AG20443 (cell line): Measurements from ENCODE around the gene EPOP.
"Not testable (repeated sequence)": the region's sequence is repeated elsewhere in the genome, so short reads cannot be mapped to it uniquely, and the experiment has no call there.

ENCODE experiments used
- DNase-seq: peaks from one replicate; pipeline ENCODE4 v3.0.0; 2012; ENCODE audit warnings: low spot score, mixed read lengths

Gene EPOP

DNA sequence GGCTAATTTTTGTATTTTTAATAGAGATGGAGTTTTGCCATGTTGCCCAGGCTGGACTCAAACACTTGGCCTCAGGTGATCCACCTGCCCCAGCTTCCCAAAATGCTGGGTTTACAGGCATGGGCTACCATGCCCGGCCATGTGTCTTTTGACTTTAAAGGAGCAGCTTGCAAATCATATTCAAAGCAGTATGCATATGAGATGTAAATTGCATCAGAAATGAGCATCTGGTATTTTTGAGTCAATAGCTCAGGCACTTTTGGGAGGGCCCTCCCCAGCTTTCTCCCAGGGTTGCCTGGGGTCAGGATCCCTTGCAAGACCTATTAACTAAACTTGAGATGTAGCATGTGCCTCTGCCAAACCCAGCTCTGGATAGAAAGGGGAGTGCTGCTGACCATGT lies 21.5 kb downstream of the EPOP start:
- DNase-seq, result no peak

GRCh38 chr17:38650653-38651173 lies 24.0 kb downstream of the EPOP start:
- DNase-seq, result not testable (repeated sequence)

- DNase-seq, result no peak
These were observed 36.8 kb downstream of the EPOP start for GRCh38 chr17:38637951-38638350.

- DNase-seq, result no peak
These were observed 38.7 kb downstream of the EPOP start for GRCh38 chr17:38636054-38636453.

DNA sequence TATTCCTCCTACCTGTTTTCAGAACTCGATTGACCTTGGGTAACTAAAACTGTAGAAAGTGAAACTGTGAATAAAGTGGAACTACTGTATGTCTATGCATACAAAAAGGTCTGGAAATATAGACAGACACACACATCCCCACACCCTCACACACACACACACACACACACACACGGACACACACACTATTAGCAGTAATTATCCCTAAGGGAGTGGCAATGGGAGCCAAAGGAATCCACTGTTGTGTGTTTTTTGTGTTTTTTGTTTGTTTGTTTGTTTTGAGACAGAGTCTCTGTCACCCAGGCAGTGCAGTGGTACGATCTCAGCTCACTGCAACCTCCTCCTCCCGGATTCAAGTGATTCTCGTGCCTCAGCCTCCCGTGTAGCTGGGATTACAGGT lies 42.4 kb downstream of the EPOP start:
- no peak for DNase-seq

DNA sequence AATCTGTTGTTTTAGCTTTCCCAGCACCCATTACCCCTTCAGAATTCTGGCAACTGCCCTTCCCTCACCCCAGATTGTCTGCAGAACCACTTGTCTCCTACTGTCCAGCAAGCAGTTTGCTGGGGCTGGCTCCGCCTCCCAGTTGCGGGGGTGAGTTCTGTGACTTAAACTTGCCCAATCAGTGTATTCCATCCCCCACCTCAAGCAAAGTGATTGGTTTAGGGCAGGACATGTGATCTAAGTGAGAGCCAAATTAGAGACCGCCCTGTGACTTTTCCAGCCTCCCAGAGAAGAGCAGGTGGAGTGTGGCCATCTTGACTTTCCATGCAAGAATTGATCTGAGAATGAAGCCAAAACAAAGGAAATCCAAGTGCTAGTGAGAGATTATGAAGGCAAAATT lies 46.3 kb downstream of the EPOP start:
- peak; percentile 10 for DNase-seq

DNA sequence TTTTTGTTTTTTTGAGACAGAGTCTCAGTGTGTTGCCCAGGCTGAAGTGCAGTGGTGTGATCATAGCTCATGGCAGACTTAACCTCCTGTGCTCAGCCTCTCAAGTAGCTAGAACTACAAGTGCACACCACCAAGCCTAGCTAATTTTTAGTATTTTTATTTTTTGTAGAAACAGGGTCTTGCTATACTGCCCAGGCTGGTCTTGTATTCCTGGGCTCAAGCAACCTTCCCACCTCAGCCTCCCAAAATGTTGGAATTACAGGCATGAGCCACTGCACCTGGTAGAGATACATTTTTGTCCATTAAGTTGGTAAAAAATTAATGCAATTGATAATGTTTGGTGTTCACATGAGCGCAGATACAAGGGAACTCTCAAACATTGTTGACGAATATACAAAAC lies 46.8 kb downstream of the EPOP start:
- no peak for DNase-seq

DNA sequence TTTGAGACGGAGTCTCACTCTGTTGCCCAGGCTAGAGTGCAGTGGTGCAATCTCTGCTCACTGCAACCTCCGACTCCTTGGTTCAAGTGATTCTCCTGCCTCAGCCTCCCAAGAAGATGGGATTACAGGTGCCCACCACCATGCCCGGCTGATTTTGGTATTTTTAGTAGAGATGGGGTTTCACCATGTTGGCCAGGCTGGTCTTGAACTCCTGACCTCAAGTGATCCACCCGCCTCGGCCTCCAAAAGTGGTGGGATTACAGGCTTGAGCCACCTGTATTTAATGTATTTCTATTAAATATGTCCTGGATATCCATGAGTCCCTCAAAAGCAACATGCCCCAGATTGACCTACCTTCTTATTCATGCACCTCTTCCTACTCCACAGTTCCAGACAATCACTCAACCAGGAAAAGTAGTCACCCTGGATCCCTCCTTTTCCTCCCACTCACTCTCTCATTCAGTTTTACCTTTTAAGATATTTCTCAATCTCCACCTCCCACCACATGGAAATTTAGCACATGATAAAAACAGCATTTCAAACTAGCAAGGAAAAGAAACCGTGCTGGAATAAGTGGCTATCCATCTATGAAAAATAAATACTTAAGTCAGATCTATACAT lies 48.0 kb downstream of the EPOP start:
- not testable (repeated sequence) for DNase-seq

GRCh38 chr17:38625482-38625881 lies 49.3 kb downstream of the EPOP start:
- DNase-seq, result no peak

GRCh38 chr17:38624782-38625355 lies 49.9 kb downstream of the EPOP start:
- DNase-seq, result not testable (repeated sequence)
